HG03442 (cell line): ENCODE results near the gene TMEM138.

ENCODE experiments used
- ATAC-seq: cut with Tn5 transposase; IDR thresholded peaks from one replicate; pipeline ENCODE4 v1.9.1; 2021; ENCODE audit warnings: mild to moderate bottlenecking, moderate library complexity; ENCODE audit not compliant: unreplicated experiment

Gene TMEM138

GRCh38 chr11:61404103-61404502 lies 41.9 kb downstream of the TMEM138 start:
- no peak for ATAC-seq

- ATAC-seq: no peak
These were observed 42.5 kb downstream of the TMEM138 start for GRCh38 chr11:61404641-61405040.

- no peak for ATAC-seq
These were observed 43.9 kb downstream of the TMEM138 start for GRCh38 chr11:61406067-61406466.

GRCh38 chr11:61406991-61407728 lies 45.0 kb downstream of the TMEM138 start:
- ATAC-seq: no peak

- no peak for ATAC-seq
These were observed 49.4 kb downstream of the TMEM138 start for GRCh38 chr11:61411589-61411988.

GRCh38 chr11:61413496-61413895 lies 51.3 kb downstream of the TMEM138 start:
- ATAC-seq: no peak

- ATAC-seq: no peak
These were observed 52.4 kb downstream of the TMEM138 start for GRCh38 chr11:61414547-61414946.

GRCh38 chr11:61415381-61415780 lies 53.2 kb downstream of the TMEM138 start:
- ATAC-seq: no peak

GRCh38 chr11:61416941-61417340 lies 54.8 kb downstream of the TMEM138 start:
- no peak for ATAC-seq

- no peak for ATAC-seq
These were observed 55.5 kb downstream of the TMEM138 start for GRCh38 chr11:61417670-61418069.

- ATAC-seq: no peak
These were observed 56.0 kb downstream of the TMEM138 start for GRCh38 chr11:61418136-61418535.
